Activated B cell treated with CpG ODN at 0.5 μM for 24 hours (primary cell): ENCODE results near the gene CCNE1. TPM values are rescaled to one million over a fixed set of nuclear protein-coding genes. Genes with fewer than 3 reads are reported as not detected.

Source experiments
- ATAC-seq: fragments of 200-7000 bp; cut with Tn5 transposase; one replicate; pipeline ENCODE4 v1.10.0; 2021; ENCODE audit warnings: low read depth, mild to moderate bottlenecking, moderate library complexity
- CTCF ChIA-PET: fragments of 350-600 bp; sonication (Branson Sonifier 250); formaldehyde crosslinking; loops from one replicate; lab custom pipeline; 2021; ENCODE audit warnings: antibody characterized with exemption; lab: Charles Lee
- POLR2A ChIA-PET: fragments of 350-600 bp; sonication (Branson Sonifier 250); formaldehyde crosslinking; loops from one replicate; lab custom pipeline; 2021; ENCODE audit warnings: antibody characterized with exemption; lab: Charles Lee
- DNase-seq: peaks from one replicate; pipeline ENCODE4 v3.0.0; 2022
- H3K27ac Mint-ChIP-seq: one replicate; pipeline ENCODE4 v1.8.0; 2020; ENCODE audit warnings: mixed read lengths
- H3K27me3 Mint-ChIP-seq: one replicate; pipeline ENCODE4 v1.8.0; 2021; ENCODE audit warnings: mixed read lengths
- H3K36me3 Mint-ChIP-seq: one replicate; pipeline ENCODE4 v1.8.0; 2021; ENCODE audit warnings: low read depth, mixed read lengths
- H3K4me1 Mint-ChIP-seq: one replicate; pipeline ENCODE4 v1.8.0; 2021; ENCODE audit warnings: mixed read lengths
- H3K4me3 Mint-ChIP-seq: one replicate; pipeline ENCODE4 v1.8.0; 2020; ENCODE audit warnings: mild to moderate bottlenecking, mixed read lengths
- H3K9me3 Mint-ChIP-seq: one replicate; pipeline ENCODE4 v1.8.0; 2020; ENCODE audit warnings: mixed read lengths
- CTCF ChIP-seq: fragments of 200-600 bp; IDR thresholded peaks from one replicate; pipeline ENCODE4 v1.8.0; 2022; ENCODE audit warnings: antibody characterized with exemption, mild to moderate bottlenecking
- intact Hi-C: fragments of 100-400 bp; cut with micrococcal nuclease; formaldehyde crosslinking; loops from one replicate; pipeline ENCODE4 v1.15.1; 2024
- total RNA-seq: library from RNA; stranded (reverse); gene quantifications from 2 replicates; pipeline ENCODE4 v1.2.3, GENCODE V29; 2022

The CCNE1 gene
- total RNA-seq, 1 donor from 2014 or later = 4.1 TPM

- H3K36me3 Mint-ChIP-seq = peaks cover 2% of the 10 kb centered on the region
- DNase-seq (no peak), ATAC-seq (no peak)
- intact Hi-C loops = loop anchor here (2.0 to 10.0 kb wide), 3 partner anchors 63 to 205 kb away; partner anchors contain the start of gene C19orf12
- H3K27ac Mint-ChIP-seq = peak overlapping the region; percentile 77
- ChIA-PET CTCF (no interaction called here), POLR2A (interaction anchor here (1.3 to 1.8 kb wide), 2 partner anchors 35 to 204 kb away, joined by 3 to 6 read pairs; partner anchors contain the start of gene POP4)
- H3K4me3 Mint-ChIP-seq = peak overlapping the region; percentile 78
- peaks cover 12% of the 10 kb centered on the region for H3K4me1 Mint-ChIP-seq
- no peaks in the 10 kb centered on the region for H3K27me3 Mint-ChIP-seq
- no peaks in the 10 kb centered on the region for H3K9me3 Mint-ChIP-seq
- TF ChIP-seq CTCF = no peak
Observed at GRCh38 chr19:29809795-29810503, 1.8 kb upstream of the CCNE1 start.

GRCh38 chr19:29810504-29810871, 1.3 kb upstream of the CCNE1 start:
- peak overlapping the region; percentile 77 for H3K27ac Mint-ChIP-seq
- peaks cover 2% of the 10 kb centered on the region for H3K36me3 Mint-ChIP-seq
- H3K27me3 Mint-ChIP-seq = no peaks in the 10 kb centered on the region
- DNase-seq (no peak), ATAC-seq (no peak)
- no peaks in the 10 kb centered on the region for H3K9me3 Mint-ChIP-seq
- peaks cover 18% of the 10 kb centered on the region for H3K4me1 Mint-ChIP-seq
- ChIA-PET POLR2A (interaction anchor here (0.6 kb wide), 1 partner anchor 598 kb away, joined by 3 read pairs; no protein-coding TSS in a partner anchor), CTCF (no interaction called here)
- peak overlapping the region; percentile 78 for H3K4me3 Mint-ChIP-seq
- no peak for TF ChIP-seq CTCF
- intact Hi-C loops = loop anchor here (2.0 to 10.0 kb wide), 3 partner anchors 62 to 206 kb away; partner anchors contain the start of gene C19orf12

- H3K4me1 Mint-ChIP-seq = peaks cover 18% of the 10 kb centered on the region
- ChIA-PET CTCF (no interaction called here), POLR2A (interaction anchor here (0.5 kb wide), 1 partner anchor 14 kb away, joined by 3 read pairs; no protein-coding TSS in a partner anchor)
- TF ChIP-seq CTCF = no peak
- ATAC-seq = no peak
- DNase-seq = peak; percentile 20
- peak overlapping the region; percentile 85 for H3K4me3 Mint-ChIP-seq
- H3K9me3 Mint-ChIP-seq = no peaks in the 10 kb centered on the region
- no peak overlapping the region for H3K27ac Mint-ChIP-seq
- H3K27me3 Mint-ChIP-seq = no peaks in the 10 kb centered on the region
- intact Hi-C loops = loop anchor here (1.0 to 10.0 kb wide), 2 partner anchors 97 to 139 kb away; partner anchors contain the start of gene C19orf12
- peaks cover 2% of the 10 kb centered on the region for H3K36me3 Mint-ChIP-seq
Observed at GRCh38 chr19:29812080-29812880, 489 bp downstream of the CCNE1 start.

- Mint-ChIP-seq H3K4me1 (peaks cover 18% of the 10 kb centered on the region), H3K36me3 (peaks cover 2% of the 10 kb centered on the region), H3K9me3 (no peaks in the 10 kb centered on the region), H3K27ac (peak overlapping the region; percentile 63), H3K4me3 (peak overlapping the region; percentile 85), H3K27me3 (no peaks in the 10 kb centered on the region)
- CTCF ChIA-PET = no interaction called here
- ATAC-seq (no peak), DNase-seq (no peak)
- no peak for TF ChIP-seq CTCF
- intact Hi-C loops = loop anchor here (1.0 to 10.0 kb wide), 2 partner anchors 98 to 140 kb away; partner anchors contain the start of gene C19orf12
- POLR2A ChIA-PET = no interaction called here
Observed at GRCh38 chr19:29812881-29813275, 1.1 kb downstream of the CCNE1 start.
